Inflammatory macrophage (primary cell): ENCODE measurements around the gene SEZ6L.

Experiments used
- DNase-seq, 2 donors: peaks; one replicate each; pipeline ENCODE4 v3.0.0-alpha.2; 2020 to 2022
- total RNA-seq, 18 experiments: gene quantifications; one replicate each; lab custom pipeline; 2026; ENCODE audit warnings: mixed read lengths in 6 of 18, inconsistent platforms in 2 of 18; lab: John Stamatoyannopoulos, UW

Gene SEZ6L
- total RNA-seq, result 0 to 15.9 (median 1.0) reads per million in 18 experiments

DNA sequence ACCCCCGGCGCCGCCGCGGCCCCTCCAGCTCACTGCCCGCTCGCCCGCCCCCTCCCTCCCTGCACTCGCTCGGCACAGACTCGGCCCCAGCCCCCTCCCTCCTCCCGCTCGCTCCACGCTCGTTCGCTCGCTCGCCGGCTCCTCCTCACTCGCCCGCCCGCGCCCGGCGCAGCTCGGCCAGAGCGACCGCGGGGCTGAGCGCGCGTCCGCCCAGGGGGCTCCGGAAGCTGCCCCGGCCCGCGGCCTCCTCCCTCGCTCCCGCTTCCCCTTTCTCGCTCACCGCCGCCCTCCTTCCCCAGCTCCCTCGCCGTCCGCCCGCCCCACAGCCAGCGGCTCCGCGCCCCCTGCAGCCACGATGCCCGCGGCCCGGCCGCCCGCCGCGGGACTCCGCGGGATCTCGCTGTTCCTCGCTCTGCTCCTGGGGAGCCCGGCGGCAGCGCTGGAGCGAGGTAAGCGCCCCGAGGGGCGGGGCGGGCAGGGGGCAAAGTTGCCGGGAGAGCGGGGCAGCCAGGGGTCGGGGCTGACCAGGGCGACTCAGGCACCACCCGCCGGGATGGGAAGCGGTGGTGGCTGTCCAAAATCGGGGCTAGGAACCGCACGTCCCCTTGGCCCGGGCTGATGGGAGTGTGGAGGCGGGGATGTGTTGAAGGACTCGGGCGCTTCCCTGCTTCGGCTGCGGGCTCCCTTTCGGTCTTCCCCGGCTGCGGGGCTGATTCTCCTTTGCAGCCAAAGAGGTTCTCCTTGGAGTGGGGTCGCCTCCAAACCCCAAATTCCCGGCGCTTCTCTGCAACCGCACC is at the start of gene SEZ6L:
Gene SEZ6L, plus strand, starts transcription at position 148 of the 797 bp plus-strand sequence. Its CDS starts 208 bp downstream, at position 356.
- DNase-seq, result peak; percentile 13 to 33

DNA sequence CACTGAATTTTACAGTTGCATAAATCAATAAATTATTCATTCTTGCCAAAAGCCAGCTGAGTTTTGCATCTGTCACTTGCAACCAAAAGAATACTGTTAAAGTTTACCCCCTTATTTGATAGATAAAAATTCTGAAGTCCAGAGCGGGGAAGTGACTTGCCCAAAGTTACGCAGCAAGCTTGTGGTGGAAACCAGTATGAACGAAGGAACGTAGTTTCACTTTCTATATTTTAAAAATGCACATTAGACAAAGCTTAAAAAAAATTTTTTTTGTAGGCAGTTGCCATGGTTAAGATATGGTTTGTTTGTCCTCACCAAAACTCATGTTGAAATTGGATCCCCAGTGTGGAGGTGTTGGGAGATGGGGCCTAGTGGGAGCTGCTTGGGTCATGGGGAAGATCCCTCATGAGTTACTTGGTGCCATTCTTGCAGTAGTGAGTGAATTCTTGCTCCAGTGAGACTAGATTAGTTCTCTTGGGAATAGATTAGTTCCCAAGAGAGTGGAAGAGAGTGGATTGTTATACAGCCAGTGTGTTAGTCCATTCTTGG is 46.3 kb upstream of the SEZ6L start:
- DNase-seq, result no peak

DNA sequence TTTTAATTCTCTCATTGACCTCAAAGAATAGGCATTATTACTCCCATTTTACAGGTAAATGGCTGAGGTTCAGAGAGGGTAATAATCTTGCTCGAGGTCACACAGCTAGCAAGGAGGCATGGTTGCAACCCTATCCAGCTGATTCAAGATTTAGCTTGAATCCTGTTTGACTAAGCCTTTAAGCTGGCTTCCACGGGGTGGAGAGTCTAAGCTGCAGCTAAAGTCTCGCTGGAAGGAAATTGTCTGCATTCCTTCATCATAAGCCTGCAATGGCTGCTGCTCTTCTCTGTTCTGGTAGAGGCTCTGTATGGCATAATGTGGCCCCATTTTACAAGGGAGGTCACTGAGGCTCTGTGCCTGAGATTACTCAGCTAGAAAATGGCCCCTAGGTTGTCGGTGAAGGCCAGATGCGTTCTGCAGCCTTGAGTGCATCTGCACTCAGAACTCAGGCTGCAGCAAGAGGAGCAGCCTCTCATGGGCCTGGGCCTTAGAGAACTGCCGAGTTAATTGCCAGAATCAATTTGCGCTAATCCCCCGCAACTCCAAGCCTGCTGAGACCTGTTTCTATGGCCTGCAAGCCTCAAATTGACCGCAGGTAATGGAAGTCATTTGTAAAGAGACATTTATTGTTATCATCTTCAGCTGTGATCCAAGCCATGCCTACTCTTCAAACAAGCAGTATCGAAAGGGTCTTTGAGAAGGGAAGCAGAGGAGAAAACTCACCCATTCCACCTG is 44.1 kb upstream of the SEZ6L start:
- DNase-seq, result no peak

DNA sequence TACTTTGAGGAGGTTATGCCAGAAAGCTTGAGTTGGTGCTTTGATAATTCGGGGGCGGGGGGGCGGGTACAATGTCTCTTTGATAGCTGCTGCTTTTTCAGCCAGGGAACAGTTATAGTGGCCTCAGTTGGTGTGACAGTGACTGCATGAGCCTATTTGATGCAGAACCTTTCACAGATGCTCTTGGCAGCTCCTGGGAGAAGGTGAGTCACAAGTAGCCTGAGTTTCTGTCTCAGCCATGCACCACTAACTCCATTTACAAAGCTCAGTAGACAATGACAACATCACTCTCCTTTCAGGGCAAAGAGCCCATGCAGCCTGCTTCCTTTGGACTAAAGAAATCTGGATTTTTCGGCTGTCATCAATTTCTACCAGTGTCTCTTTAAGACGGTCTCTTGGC is 42.1 kb upstream of the SEZ6L start:
- no peak for DNase-seq

DNA sequence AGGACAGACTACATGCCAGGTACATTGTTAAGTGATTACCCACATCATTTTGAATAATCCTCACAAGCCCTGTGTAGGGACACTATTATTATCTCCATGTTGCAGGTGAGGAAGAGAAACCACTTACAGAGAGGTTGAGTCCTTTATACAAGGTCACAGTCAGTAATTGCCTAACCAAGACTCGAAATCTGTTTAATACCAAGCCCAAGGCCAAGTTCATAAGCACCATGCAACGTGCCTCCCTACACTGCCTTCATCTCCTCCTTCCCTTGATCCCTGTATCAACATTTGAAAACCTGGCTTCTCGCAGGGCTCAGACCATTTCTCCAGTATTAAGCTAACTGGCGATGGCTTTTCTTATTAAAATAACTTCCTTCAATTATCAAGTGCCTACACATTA is 41.7 kb upstream of the SEZ6L start:
- no peak for DNase-seq

DNA sequence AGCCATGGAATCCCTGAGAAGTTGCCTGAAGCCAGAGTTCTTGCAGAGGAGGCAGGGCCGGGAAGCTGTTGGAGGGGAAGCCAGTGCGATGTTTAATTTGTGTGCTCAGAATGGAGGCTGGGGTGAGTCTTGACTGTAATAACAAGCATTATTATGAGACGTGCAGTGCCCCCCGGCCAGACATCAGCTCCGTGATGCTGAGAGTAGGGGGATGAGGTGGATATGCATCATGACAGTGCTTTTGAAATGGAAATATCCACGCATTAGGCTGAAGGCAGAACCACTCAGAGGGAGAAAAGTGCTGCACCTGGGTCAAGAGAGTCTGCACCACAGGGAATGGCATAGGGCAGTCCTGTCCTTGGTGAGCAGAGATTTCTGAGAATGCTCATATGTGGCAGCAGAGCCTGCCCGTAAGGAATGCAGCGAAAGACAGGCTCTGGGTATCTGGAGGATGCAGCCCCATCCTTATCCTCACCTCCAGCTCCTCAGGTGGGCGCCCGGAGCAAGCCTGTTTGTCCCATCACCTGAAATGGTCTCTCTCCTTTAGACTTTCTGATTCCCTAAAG is 37.6 kb upstream of the SEZ6L start:
- DNase-seq, result no peak

DNA sequence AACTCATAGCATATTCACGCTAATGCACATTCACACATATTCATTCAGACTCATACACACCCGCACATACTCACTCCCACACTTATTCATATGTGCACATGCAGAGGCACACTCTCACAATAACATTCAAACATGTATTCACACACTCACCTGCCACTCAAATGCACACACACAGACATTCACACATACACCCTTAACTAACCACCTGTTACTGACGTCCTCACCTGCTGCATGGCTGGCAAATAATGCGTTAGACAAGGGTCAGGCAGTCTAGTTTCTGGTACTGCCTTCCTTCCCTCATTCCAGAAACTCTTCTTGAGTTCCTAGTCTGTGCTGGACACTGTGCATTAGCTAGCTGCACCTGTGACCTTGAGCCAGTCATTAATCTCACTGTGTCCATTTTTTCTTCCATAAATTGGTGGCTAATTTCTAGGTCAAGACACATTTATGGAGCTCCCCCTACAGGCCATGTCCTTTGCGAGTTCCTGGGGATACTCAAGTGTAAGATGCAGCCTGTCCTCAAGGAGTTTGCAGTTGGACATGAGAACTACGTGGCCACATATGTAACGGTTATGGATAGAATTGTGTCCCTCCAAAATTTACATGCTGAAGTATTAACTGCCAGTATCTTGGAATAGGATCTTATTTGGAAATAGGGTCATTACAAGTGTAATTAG is 34.5 kb upstream of the SEZ6L start:
- peak in 1 of 2 donors; percentile 3 for DNase-seq

DNA sequence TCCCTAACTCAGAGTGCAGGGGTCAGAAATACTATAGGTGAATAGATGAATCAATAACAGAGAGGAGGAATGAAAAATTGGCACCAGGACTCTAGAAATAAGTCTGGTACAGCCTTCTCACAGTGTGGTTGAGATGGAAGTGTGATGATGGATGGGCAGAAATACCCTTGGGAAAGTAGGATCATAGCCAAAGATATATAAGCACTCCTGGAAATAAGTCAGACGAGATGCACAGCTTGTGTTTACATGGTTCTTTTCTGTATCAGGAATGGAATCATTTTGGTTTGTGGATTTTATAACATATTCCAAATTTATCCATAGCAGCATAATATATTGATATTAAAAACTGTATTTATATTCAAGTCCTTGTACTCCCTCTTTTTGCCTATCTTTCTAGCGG is 33.5 kb upstream of the SEZ6L start:
- no peak for DNase-seq

DNA sequence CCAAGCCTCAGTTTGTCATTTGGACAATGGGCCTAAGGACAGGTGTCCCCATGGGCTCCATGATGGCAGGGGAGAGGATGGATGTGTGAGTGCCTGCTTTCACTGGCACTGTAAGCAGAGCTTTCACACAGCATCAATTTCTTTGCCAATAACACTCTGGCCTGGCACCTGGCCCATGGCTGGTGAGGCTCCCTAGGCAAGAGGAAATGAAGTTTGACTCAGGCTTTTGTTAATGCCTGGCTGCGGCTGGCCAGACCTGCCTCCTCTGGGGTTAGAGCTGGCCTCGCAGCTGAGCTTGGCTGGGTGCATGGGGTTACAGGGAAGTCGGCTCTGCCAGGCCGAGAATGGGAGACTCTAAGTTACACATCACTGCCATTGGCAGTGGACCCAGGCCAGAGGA is 30.0 kb upstream of the SEZ6L start:
- no peak for DNase-seq

DNA sequence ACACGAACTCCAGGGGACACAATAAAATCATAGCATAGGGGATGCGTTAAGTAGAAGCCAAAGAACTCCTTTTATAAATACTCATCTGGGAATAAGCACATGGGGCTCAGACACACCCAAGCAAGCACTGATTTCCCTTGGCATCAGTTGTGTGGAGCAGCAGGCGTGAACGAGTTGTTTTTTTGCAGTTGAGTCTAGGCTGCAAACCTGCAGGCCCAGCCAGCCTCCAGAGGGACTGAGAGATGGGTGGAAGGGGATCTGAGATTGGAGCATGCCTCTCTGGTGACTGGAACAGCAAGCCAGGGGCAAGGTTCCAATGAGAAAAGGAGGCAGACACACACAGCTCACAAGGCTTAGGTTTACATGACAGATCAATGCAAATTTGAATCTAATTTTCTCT is 27.4 kb upstream of the SEZ6L start:
- no peak for DNase-seq

DNA sequence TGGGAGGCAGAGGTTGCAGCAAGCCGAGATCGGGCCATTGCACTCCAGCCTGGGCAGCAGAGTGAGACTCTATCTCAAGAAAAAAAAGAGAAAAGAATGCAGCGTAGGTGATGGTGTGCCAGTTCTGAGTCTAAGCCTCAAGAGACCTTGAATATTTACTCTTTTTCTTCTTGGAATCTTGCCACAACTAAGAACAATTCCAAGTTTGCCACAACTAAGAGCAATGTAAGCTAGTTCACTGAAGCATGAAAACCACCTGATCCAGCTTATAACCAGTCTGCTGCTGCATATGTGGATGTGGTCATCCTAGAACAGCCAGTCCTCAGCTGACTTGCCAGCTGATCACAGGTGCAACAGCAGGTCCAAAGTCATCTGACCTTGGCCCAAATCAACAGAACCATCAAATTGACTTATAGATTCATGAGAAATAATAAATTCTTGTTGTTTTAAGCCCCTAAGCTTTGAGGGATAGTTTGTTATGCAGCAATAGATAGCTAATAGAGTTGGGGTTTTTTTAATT is 25.4 kb upstream of the SEZ6L start:
- no peak for DNase-seq

DNA sequence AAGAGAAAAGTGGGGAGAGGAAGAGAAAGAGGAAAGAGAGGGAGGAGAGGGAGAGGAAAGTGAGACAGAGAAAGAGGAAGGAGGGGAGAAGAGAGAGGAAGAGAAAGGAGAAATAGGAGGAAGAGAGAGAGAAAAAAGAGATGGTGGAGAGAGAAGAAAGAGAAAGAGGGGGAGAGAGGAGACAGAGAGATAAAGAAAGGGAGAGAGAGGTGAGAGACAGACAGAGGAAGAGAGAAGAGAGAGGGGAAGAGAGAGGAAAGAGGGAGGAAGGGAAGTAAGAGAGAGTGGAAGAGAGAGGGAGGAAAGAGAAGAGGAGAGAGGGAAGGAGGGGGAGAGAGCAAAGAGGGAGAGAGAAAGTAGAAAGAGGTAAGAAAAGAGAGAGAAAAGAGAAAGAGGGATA is 9.4 kb upstream of the SEZ6L start:
- no peak for DNase-seq

DNA sequence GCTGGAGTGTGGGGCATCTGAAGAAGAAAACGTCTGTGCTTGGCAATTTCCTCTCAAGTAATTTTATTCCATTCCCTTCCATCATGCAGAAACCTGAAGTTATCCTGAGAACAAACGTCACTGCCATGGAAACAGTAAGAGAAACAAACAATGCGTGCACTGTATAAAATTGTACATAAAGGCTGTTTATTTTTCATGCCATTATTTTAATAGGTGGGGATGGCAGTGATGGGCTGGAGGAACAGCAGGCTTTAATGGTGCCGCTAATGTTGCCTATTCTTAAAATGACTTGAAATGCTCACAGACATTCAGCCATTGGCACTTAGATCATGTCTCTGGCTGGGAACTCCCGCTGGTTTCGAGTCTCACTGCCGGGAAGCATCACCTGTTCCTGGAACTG is 7.5 kb upstream of the SEZ6L start:
- DNase-seq, result no peak

DNA sequence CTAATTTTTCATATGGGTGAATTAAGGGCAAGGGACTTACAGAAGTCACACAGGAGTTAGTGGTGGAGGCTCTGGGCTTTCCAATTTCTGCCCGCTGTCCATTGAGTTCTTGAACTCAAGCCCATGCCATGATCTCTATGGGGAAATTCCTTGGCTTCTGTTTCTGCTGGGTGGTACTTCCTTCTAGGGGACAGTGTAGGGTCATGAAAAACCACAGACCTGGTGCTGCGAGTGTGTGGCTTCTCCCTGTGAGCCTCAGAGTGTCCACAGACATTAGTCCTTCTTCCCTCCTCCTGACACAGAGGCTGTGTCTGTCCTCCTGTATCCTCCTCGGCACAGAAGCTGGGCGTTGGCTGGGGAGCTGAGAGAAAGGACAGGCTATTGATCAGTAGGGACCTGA is 6.3 kb upstream of the SEZ6L start:
- DNase-seq, result peak; percentile 17 to 35

DNA sequence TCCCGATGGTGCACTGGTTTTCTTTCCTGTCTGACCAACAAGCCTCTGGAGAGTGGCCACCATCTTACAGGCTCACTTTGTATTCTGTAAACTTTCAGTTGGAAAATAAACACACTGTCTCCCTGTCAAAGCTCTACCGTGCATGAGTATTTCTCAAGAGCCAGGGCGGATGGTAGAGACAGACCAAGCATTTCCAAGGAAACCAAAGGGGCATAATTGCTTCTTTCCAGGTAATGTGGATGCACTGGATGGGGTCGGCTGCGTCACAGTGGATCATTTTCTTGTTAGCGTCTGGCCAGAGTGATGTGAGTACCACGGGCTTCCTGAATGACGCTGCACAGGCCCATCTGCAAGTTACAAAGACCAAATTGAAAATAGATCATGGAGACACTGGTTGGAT is 5.1 kb upstream of the SEZ6L start:
- no peak for DNase-seq

DNA sequence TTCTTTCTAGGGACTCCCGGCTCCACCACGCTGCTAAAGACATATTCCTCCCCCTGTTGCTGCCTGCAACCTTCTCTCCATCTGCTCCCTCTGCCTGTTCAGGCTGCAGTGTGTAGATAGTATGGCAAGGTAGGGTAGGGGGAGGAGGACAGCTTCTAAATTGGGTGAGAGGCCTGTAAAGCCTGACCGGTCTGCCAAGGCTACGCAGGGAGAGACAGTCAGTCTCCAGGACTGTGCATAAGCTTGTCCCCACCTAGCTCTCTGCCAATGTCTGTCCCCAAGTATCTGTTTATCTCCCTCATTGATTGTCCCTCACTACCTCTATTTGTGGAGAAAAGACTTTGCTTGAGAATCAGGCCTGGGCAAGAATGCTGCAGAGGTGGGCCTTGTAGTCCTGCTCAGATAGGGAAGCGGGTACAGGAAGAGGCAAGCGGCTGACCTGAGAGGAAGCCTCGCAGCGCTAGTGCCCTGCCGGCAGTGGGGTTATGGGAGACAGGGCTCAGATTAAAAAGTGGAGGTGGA is 871 bp upstream of the SEZ6L start:
- DNase-seq, result peak; percentile 19 to 24

DNA sequence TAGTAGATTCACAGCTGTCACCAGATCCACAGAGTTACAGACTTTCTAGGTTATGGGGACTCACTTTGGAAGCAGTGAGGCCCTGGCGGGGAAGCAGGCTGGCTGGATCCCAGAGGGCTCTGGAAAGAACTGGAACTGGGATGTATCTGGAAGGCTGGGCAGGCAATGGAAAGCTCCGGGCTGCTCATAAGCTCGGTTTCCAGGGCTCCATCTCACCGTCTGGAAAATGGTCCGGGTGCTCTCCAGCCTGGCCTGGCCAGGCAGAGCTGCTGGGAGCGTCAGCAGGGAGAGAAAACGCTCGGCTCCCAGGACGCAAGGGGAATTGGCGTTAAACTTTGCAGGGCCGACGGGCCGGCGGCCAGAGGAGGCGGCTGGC is 335 bp upstream of the SEZ6L start:
- DNase-seq, result no peak

DNA sequence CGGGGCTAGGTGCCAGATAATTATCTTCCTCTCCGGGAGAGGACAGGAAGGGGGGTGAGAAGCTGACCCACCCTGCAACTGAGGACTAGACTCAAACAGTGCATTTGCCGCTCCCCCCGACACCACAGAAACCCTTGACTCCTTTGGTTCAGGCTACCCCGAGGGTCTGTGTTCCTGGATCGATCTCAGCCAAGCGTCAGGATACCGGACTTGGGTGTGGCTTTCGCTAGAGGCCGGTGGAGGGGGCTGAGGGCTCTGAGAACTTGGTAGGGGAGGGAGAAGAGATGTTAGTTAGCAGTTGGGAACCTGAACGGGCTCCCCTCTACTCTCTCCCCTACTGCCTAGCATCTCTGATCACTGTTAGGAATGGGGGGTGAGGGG is 840 bp downstream of the SEZ6L start:
- DNase-seq, result no peak

DNA sequence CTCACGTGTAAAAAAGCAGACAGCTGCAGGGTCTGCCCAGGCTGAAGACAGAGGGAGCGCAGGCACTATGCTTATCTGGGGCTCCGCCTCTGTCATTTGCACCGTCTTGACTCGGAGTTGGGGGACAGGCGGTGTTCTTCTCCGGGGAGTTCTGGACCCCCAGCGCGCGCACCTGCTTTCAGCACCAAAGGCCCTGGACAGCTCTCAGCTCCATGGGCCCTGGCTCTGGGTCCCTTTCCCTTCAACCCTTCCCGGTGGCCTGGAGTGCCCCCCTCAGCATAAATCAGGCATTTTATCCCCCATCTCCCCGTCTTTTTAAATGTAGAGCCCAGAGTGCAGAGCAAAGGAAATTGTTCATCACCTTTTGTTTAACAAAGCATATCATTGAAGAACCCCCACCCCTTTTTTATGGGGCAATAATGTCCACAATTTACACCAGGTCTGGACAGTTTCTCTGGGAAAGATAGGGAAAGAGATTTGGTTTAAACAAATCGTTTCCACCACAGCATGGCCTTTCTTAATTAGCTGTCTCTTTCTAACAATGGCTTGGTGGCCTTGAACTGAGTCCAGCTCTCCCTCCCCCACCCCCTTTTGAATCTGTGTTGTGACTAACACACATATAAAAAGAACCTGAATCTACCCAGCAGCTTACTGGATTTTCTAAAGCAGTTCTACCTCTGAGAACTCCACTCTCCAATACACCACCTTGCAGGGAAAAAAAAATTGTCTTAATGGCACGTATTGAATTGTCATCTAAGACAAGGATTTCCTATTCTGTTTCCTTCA is 1.7 kb downstream of the SEZ6L start:
- DNase-seq, result no peak

DNA sequence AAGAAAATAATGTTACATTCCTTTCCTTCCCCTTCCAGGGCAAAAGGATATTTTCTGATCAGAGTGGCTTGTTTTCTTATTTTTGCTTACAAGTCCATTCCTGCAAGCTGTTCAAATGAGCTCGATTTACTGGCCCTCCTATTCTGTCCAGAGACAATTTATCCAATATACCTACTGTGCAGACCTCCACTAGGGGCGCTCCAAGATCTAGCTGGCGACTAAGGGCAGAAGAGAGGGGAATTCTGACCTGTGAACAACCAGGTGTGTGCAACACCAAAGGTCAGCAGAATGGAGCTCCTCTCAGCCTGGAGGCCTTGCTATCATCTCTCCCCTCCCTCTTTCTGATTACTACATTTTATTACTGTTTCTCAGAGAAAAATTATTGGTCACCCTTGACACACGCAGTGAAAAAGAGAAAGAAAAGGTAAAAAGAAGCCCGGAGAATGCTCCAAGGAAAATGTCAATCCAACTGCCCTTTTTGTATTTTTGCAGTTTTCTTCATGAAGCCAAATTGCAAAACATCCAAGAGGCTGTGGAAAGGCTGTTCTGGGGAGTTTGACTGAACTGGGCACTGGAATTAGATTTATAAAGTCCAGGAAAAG is 3.2 kb downstream of the SEZ6L start:
- peak; percentile 23 to 35 for DNase-seq

DNA sequence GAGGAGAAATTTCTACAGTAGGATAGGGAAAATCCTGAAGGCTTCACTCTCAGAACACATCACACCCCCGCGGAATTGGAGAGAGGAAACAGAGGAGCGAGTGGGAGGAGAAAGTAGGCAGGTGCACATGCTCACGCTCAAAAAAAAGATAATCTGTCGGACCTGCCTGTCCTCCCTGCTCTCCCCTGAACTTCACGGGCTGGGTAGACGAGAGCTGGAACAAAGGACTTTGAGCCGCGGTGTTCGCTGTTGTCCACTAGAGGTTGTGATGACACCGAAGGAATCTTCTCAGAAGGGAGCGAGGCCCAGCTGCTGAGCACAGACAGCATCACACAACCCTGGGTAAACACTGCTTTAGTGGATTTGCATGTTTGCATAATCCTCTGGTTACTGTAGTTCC is 5.0 kb downstream of the SEZ6L start:
- DNase-seq, result no peak
